OCI-LY7 (cell line): ENCODE data around the gene EHBP1.

Experiments used
- EZH2phosphoT487 ChIP-seq: fragments of 200-600 bp; sonication (generic); IDR thresholded peaks from 2 replicates; pipeline ENCODE4 v1.6.1; 2018; ENCODE audit warnings: low read depth, borderline replicate concordance, mild to moderate bottlenecking, mixed run types, antibody characterized with exemption, low read length, moderate library complexity, mixed read lengths
- TF ChIP-seq, protein P1 (sequence below): fragments of 200-600 bp; sonication (generic); conservative IDR thresholded peaks from 2 replicates; pipeline ENCODE4 v1.5.1; 2014; ENCODE audit warnings: mild to moderate bottlenecking, antibody characterized with exemption, low read length, moderate library complexity, mixed read lengths

- TF ChIP-seq, protein P1, sequence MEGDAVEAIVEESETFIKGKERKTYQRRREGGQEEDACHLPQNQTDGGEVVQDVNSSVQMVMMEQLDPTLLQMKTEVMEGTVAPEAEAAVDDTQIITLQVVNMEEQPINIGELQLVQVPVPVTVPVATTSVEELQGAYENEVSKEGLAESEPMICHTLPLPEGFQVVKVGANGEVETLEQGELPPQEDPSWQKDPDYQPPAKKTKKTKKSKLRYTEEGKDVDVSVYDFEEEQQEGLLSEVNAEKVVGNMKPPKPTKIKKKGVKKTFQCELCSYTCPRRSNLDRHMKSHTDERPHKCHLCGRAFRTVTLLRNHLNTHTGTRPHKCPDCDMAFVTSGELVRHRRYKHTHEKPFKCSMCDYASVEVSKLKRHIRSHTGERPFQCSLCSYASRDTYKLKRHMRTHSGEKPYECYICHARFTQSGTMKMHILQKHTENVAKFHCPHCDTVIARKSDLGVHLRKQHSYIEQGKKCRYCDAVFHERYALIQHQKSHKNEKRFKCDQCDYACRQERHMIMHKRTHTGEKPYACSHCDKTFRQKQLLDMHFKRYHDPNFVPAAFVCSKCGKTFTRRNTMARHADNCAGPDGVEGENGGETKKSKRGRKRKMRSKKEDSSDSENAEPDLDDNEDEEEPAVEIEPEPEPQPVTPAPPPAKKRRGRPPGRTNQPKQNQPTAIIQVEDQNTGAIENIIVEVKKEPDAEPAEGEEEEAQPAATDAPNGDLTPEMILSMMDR, result no peak
- no peak for TF ChIP-seq EZH2phosphoT487
Observed at GRCh38 chr2:62947403-62947802, 241.9 kb downstream of the EHBP1 start.
